Measurements from ENCODE around the gene SCRT2.

Gene SCRT2

GRCh38 chr20:640674-641515, 34.7 kb downstream of the SCRT2 start:
- Mint-ChIP-seq H3K36me3 (no peaks in the 10 kb centered on the region), H3K4me1 (peaks cover 13% of the 10 kb centered on the region), H3K4me3 (no peak overlapping the region), H3K27ac (peak overlapping the region; percentile 37), H3K9me3 (no peaks in the 10 kb centered on the region)
- ATAC-seq: no peak
- no peak for DNase-seq (ENCODE audit: low spot score in 2 of 2)

DNA sequence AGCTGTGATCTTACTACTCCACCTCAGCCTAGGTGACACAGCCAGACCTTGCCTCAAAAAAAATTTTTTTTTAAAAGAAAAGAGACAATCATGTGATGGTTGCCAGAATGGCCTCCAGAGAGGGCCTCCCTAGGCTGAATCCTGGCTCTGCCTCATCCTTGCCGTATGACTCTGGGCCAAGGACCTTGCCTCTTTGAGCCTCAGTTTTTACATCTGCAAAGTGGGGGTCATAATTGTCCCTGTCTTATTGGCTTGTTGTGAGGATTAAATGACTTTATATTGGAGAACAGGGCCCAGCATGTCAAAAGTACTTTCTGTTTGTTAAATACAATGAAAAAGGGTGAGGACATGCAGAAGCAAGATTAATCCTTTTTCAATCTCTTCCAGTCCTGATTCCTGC, 37.0 kb downstream of the SCRT2 start:
- Mint-ChIP-seq H3K9me3 (no peaks in the 10 kb centered on the region), H3K4me1 (peaks cover 5% of the 10 kb centered on the region), H3K36me3 (no peaks in the 10 kb centered on the region), H3K4me3 (no peak overlapping the region), H3K27ac (no peak overlapping the region)
- ATAC-seq: no peak
- no peak for DNase-seq (ENCODE audit: low spot score in 2 of 2)

GRCh38 chr20:637559-637958, 38.0 kb downstream of the SCRT2 start:
- DNase-seq (ENCODE audit: low spot score in 2 of 2): no peak
- Mint-ChIP-seq H3K4me3 (no peak overlapping the region), H3K9me3 (no peaks in the 10 kb centered on the region), H3K27ac (no peak overlapping the region), H3K4me1 (peaks cover 5% of the 10 kb centered on the region), H3K36me3 (no peaks in the 10 kb centered on the region)
- ATAC-seq: no peak

DNA sequence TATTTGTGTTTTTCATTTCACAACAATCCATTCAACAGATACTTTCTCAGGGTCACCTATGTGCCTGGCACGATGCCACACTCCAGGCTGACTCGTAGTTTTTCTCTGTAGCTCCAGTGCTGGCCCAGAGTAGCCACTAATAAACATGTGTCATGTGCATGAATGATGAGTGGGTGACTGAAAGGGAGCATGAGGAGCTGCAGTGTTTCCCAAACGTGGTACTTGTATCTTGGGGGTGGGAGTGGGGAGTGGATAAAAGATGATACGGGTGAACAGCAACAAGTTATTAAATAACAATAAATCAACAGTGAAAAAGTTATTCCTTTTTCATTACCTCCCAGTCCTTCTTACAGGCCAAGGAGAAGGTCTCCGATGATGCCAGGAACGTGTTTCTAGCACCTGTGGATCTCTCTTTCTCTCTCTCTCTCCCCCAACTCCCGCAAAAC, 39.7 kb downstream of the SCRT2 start:
- Mint-ChIP-seq H3K9me3 (no peaks in the 10 kb centered on the region), H3K36me3 (no peaks in the 10 kb centered on the region), H3K27ac (no peak overlapping the region), H3K4me3 (no peak overlapping the region), H3K4me1 (no peaks in the 10 kb centered on the region)
- DNase-seq (ENCODE audit: low spot score in 2 of 2): no peak
- no peak for ATAC-seq

DNA sequence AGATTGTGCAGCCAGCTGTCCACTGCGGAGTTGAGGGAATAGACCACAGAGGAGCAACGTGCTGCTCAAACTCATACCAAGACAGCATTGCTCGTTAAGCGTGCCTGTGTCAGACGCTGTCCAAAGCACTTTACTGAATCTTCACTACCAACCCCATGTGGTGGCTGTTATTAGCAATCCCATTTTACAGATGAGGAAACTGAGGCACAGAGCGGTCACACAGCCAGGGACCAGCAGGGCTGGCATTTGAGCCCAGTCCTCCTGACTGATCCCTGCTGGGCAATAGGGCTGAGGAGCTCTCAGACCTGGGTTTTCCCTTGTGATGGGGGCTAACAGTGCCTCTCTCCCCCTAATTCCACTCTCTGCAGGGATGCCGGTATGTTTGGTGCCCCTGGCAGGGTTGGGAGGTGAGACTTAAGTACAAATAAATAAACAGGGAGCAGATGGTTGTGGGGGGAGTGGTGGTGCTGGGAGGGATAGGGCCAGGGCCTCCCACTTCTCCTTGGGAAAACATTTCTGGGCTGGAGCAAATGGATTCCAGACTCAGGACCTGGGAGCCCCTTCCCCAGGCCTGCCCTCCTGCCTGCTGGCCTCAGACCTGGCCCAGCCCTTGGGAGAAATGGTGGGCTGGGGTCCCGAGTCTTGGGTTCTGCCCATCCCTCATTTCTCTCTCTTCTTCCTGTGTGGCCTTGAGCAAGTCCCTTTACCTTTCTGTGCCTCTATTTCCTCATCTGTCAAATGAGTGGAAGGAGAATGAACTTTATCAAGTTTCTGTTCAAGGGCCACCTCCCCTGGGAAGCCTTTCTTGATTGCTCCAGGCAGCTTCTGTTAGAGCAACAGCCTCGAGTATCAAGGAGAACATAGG, 40.3 kb downstream of the SCRT2 start:
- ATAC-seq: no peak
- Mint-ChIP-seq H3K4me3 (no peak overlapping the region), H3K4me1 (no peaks in the 10 kb centered on the region)

DNA sequence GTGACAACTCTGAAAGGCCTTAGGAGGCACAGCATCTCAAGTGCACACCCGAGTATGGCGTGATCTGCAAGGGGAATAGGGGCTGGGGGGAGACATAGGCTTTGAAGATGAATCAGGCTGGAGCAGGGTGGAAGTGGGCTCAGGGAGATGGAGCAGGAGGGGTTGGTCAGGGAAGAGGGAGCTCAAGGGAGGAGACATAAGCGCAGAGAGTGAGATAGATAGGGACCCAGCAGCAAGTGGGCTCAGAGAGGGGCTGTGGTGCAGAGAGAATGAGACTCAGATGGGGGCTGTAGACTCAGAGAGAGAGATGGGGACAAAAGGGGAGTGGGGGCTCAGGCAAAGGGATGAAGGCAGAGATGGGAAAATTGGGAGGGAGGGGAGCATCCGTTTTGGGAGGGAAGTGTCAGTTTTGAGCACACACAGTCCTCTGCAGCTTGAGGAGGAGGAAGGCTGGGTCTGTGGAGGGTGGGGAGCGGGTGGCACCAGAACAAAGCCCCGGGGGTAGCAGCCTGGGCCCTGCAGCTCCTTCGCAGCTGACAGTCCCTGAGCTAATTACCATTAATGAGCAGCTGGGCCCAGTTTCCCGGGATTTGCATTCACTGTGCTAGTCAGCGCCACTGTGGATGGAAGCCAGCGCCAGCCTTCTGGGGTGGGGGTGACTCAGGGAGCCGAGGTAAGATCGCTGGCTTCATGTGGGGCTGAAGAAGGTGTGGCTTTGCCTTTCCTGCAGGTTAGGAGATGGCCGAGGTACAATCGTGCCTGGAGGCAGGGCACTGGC, 41.3 kb downstream of the SCRT2 start:
- Mint-ChIP-seq H3K36me3 (no peaks in the 10 kb centered on the region), H3K9me3 (no peaks in the 10 kb centered on the region), H3K27ac (no peak overlapping the region), H3K4me1 (no peaks in the 10 kb centered on the region), H3K4me3 (no peak overlapping the region)
- DNase-seq (ENCODE audit: low spot score in 2 of 2) (no peak), ATAC-seq (no peak)

More for the DNA sequence above, 40.3 kb downstream of the SCRT2 start:
- no peaks in the 10 kb centered on the region for H3K9me3 Mint-ChIP-seq
- no peak overlapping the region for H3K27ac Mint-ChIP-seq
- no peaks in the 10 kb centered on the region for H3K36me3 Mint-ChIP-seq
- DNase-seq (ENCODE audit: low spot score in 2 of 2): no peak

- Mint-ChIP-seq H3K27ac (no peak overlapping the region), H3K36me3 (no peaks in the 10 kb centered on the region), H3K9me3 (no peaks in the 10 kb centered on the region), H3K4me1 (no peaks in the 10 kb centered on the region), H3K4me3 (no peak overlapping the region)
- ATAC-seq (no peak), DNase-seq (ENCODE audit: low spot score in 2 of 2) (no peak)
These were observed 44.5 kb downstream of the SCRT2 start for GRCh38 chr20:631101-631500.

- H3K27ac Mint-ChIP-seq: no peak overlapping the region
- peak; percentile 28 for ATAC-seq
- H3K9me3 Mint-ChIP-seq: no peaks in the 10 kb centered on the region
- H3K4me3 Mint-ChIP-seq: no peak overlapping the region
- no peak for DNase-seq (ENCODE audit: low spot score in 2 of 2)
- no peaks in the 10 kb centered on the region for H3K36me3 Mint-ChIP-seq
- H3K4me1 Mint-ChIP-seq: no peaks in the 10 kb centered on the region
These were observed 49.0 kb downstream of the SCRT2 start for GRCh38 chr20:626579-626978.

DNA sequence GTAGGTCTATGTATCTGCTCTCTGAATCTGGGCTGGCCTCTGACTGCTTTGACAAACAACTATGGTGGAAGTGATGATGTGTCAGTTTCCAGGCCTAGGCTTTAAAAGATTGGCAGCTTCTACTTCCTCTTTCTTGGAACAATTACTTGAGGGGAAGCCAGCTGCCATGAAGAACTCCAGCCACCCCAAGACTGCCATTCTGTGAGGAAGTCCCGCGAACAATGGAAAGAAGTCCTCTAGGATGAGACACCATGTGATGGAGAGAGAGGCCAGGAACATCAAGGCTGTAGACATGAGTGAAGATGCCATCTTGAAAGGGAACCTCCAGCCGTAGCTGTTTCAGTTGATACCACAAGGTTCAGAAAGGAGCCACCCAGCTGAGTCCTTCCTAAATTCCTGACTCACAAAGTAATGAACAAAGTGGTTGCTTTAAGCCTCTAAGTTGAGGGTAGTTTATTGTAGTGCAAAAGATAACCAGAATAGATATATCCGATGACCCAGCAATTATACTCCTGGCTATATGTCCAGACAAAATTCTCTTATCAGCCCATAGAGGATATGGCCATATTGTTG, 50.2 kb downstream of the SCRT2 start:
- Mint-ChIP-seq H3K9me3 (no peaks in the 10 kb centered on the region), H3K4me3 (no peak overlapping the region), H3K27ac (no peak overlapping the region), H3K36me3 (no peaks in the 10 kb centered on the region), H3K4me1 (no peaks in the 10 kb centered on the region)
- no peak for DNase-seq (ENCODE audit: low spot score in 2 of 2)
- ATAC-seq: no peak

- Mint-ChIP-seq H3K4me1 (no peaks in the 10 kb centered on the region), H3K27ac (no peak overlapping the region), H3K36me3 (no peaks in the 10 kb centered on the region), H3K9me3 (no peaks in the 10 kb centered on the region), H3K4me3 (no peak overlapping the region)
- ATAC-seq (no peak), DNase-seq (ENCODE audit: low spot score in 2 of 2) (no peak)
These were observed 51.9 kb downstream of the SCRT2 start for GRCh38 chr20:623704-624103.

- DNase-seq (ENCODE audit: low spot score in 2 of 2): no peak
- H3K27ac Mint-ChIP-seq: no peak overlapping the region
- no peaks in the 10 kb centered on the region for H3K36me3 Mint-ChIP-seq
- H3K4me3 Mint-ChIP-seq: no peak overlapping the region
- H3K9me3 Mint-ChIP-seq: peaks cover 1% of the 10 kb centered on the region
- H3K4me1 Mint-ChIP-seq: no peaks in the 10 kb centered on the region
- ATAC-seq: no peak
These were observed 52.6 kb downstream of the SCRT2 start for GRCh38 chr20:623021-623420.

DNA sequence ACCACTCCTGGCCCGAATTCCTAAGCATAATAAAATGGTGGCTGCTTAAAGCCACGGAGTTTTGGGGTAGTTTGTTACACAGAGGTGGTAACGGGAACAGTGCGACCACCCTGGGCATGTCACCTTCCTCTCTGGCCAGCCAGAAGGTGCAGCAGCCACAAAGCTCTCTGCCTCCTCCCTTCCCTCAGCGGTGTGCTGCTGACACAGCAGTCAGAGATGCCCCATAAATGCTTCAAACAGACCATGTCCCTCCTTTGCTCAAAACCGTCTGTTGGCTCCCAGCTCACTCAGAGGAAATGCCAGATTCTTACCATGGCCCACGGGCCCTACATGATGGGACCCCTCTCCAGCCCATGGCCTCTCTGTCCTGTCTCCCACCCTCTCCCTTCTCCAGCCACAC, 53.4 kb downstream of the SCRT2 start:
- Mint-ChIP-seq H3K9me3 (peaks cover 4% of the 10 kb centered on the region), H3K27ac (no peak overlapping the region)

GRCh38 chr20:621125-621756, 54.4 kb downstream of the SCRT2 start:
- peaks cover 4% of the 10 kb centered on the region for H3K9me3 Mint-ChIP-seq
- ATAC-seq (no peak), DNase-seq (ENCODE audit: low spot score in 2 of 2) (no peak)

More for the DNA sequence above, 53.4 kb downstream of the SCRT2 start:
- Mint-ChIP-seq H3K4me3 (no peak overlapping the region), H3K36me3 (no peaks in the 10 kb centered on the region), H3K4me1 (no peaks in the 10 kb centered on the region)
- ATAC-seq (no peak), DNase-seq (ENCODE audit: low spot score in 2 of 2) (no peak)

DNA sequence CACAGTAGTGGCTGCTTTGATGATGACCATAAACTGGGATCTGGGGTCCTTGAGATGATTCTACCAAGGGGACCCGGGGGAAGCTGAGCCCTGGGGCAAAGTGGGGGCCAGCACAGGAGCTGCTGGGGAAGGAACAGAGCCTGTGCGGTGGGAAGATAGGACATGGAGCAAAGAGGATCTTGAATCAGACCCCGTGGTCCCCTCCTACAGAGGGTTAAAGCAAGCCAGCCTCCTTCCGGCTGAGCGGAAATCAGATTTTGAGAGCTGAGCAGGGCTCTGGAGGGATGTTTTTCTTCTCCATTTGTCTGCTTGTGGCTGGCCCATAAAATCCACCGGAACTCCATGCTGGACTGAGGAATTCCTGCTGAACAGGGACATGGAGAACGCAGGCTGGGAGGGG, 55.4 kb downstream of the SCRT2 start:
- ATAC-seq: no peak
- no peak overlapping the region for H3K27ac Mint-ChIP-seq
- DNase-seq (ENCODE audit: low spot score in 2 of 2): no peak
- no peak overlapping the region for H3K4me3 Mint-ChIP-seq
- peaks cover 4% of the 10 kb centered on the region for H3K9me3 Mint-ChIP-seq
- no peaks in the 10 kb centered on the region for H3K36me3 Mint-ChIP-seq
- no peaks in the 10 kb centered on the region for H3K4me1 Mint-ChIP-seq

More at GRCh38 chr20:621125-621756, 54.4 kb downstream of the SCRT2 start:
- Mint-ChIP-seq H3K4me3 (no peak overlapping the region), H3K4me1 (no peaks in the 10 kb centered on the region), H3K27ac (no peak overlapping the region), H3K36me3 (no peaks in the 10 kb centered on the region)
